Measurements from ENCODE around the gene QRICH1.

DNA sequence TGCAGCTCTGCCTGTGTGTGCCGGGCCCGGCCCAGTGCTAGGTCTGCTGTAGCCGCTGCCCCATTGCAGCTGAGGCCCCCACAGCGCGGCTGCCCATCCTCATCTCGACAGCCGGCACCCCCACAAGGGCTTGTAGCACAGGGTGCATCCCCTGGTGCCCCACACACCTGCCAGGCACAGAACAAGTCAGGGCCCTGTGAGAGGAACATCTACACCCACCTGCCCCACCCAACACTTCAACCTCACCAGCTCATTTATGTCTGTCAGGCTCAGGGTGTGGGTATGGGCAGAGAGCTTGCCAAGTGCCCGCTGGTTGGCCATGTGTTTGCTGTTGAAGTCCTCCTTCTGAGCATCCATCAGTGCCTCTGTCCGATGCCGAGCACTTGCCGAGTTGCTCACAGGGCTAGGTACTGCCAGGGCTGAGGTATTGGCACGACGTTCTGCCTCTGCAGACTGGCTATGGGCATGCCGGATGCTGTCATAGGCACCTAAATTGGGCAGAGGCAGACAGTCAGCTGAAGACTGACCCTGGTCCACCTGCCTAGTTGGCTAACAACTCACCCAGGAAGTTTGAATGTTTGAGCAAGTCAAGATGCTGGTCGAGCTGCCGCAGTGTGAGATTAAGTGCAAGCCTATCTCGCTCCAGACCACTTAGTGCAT lies 29.1 kb upstream of the QRICH1 start:
- TF ChIP-seq, protein P1, sequence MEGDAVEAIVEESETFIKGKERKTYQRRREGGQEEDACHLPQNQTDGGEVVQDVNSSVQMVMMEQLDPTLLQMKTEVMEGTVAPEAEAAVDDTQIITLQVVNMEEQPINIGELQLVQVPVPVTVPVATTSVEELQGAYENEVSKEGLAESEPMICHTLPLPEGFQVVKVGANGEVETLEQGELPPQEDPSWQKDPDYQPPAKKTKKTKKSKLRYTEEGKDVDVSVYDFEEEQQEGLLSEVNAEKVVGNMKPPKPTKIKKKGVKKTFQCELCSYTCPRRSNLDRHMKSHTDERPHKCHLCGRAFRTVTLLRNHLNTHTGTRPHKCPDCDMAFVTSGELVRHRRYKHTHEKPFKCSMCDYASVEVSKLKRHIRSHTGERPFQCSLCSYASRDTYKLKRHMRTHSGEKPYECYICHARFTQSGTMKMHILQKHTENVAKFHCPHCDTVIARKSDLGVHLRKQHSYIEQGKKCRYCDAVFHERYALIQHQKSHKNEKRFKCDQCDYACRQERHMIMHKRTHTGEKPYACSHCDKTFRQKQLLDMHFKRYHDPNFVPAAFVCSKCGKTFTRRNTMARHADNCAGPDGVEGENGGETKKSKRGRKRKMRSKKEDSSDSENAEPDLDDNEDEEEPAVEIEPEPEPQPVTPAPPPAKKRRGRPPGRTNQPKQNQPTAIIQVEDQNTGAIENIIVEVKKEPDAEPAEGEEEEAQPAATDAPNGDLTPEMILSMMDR (IDR thresholded peaks at IDR 0.05) = no peak
- TF ChIP-seq POLR2A (IDR thresholded peaks at IDR 0.05) = no peak

Data from uterus (tissue), 2 donors.